GM23248 (cell line): ENCODE results near the gene BCAR3. TPM values are rescaled to one million over a fixed set of nuclear protein-coding genes. Genes with fewer than 3 reads are reported as not detected.

Experiments used
- DNase-seq: peaks from one replicate; pipeline ENCODE4 v3.0.0-alpha.2; 2015
- H2AFZ ChIP-seq: fragments of 200-600 bp; sonication (generic); 2 replicates; pipeline ENCODE4 v1.6.1; 2016; ENCODE audit warnings: antibody characterized with exemption
- H3F3A ChIP-seq: fragments of 200-600 bp; sonication (generic); 2 replicates; pipeline ENCODE4 v1.6.1; 2016; ENCODE audit warnings: mild to moderate bottlenecking, antibody characterized with exemption, mixed run types; ENCODE audit not compliant: insufficient read depth
- H3K27ac ChIP-seq: fragments of 200-600 bp; sonication (generic); 2 replicates; pipeline ENCODE4 v1.5.1; 2016; ENCODE audit warnings: mild to moderate bottlenecking
- H3K27me3 ChIP-seq: fragments of 200-600 bp; sonication (generic); replicated peaks from 2 replicates; pipeline ENCODE4 v1.6.1; 2016; ENCODE audit warnings: mild to moderate bottlenecking; ENCODE audit not compliant: insufficient read depth
- H3K36me3 ChIP-seq: fragments of 200-600 bp; sonication (generic); 2 replicates; pipeline ENCODE4 v1.6.1; 2016; ENCODE audit warnings: low read depth, mild to moderate bottlenecking
- H3K4me1 ChIP-seq: fragments of 200-600 bp; sonication (generic); 2 replicates; pipeline ENCODE4 v1.6.1; 2016; ENCODE audit warnings: mild to moderate bottlenecking; ENCODE audit not compliant: insufficient read depth
- H3K4me2 ChIP-seq: fragments of 200-600 bp; sonication (generic); one replicate; pipeline ENCODE4 v1.6.1; 2016; ENCODE audit warnings: mild to moderate bottlenecking; ENCODE audit not compliant: unreplicated experiment
- H3K4me3 ChIP-seq: fragments of 200-600 bp; sonication (generic); 2 replicates; pipeline ENCODE4 v1.5.1; 2016; ENCODE audit warnings: mild to moderate bottlenecking
- H3K79me2 ChIP-seq: fragments of 200-600 bp; sonication (generic); 2 replicates; pipeline ENCODE4 v1.6.1; 2016; ENCODE audit warnings: mild to moderate bottlenecking; ENCODE audit not compliant: insufficient read depth
- H3K9ac ChIP-seq: fragments of 200-600 bp; sonication (generic); 2 replicates; pipeline ENCODE4 v1.6.1; 2016; ENCODE audit warnings: mild to moderate bottlenecking
- H3K9me2 ChIP-seq: fragments of 200-600 bp; sonication (generic); 2 replicates; pipeline ENCODE4 v1.6.1; 2016; ENCODE audit warnings: mixed run types, mild to moderate bottlenecking, moderate library complexity; ENCODE audit not compliant: insufficient read depth
- H3K9me3 ChIP-seq: fragments of 200-600 bp; sonication (generic); one replicate; pipeline ENCODE4 v1.6.1; 2017; ENCODE audit warnings: low read depth
- H4K20me1 ChIP-seq: fragments of 200-600 bp; sonication (generic); 2 replicates; pipeline ENCODE4 v1.6.0; 2016; ENCODE audit not compliant: insufficient read depth
- EZH2 ChIP-seq: fragments of 200-600 bp; sonication (generic); IDR thresholded peaks from 2 replicates; pipeline ENCODE4 v1.6.1; 2018; ENCODE audit warnings: antibody characterized with exemption, mild to moderate bottlenecking; ENCODE audit not compliant: insufficient read depth, poor library complexity, severe bottlenecking
- EZH2phosphoT487 ChIP-seq: fragments of 200-600 bp; sonication (generic); IDR thresholded peaks from 2 replicates; pipeline ENCODE4 v1.6.1; 2018; ENCODE audit warnings: antibody characterized with exemption, moderate library complexity, mild to moderate bottlenecking, low read depth; ENCODE audit not compliant: insufficient read depth
- WGBS, 2 experiments: methylation state at CpG; one replicate each; pipeline ENCODE4 v1.1.6; 2015 to 2017; ENCODE audit warnings: low lambda C conversion rate in 2 of 2, low coverage in 1 of 2; ENCODE audit errors: missing lambda C conversion rate in 2 of 2; 5-methylcytosine and 5-hydroxymethylcytosine counted together
- in situ Hi-C: fragments of 300-500 bp; cut with MboI; formaldehyde crosslinking; loops from 2 replicates; pipeline ENCODE4 v1.15.0; 2020
- polyA plus RNA-seq: library from polyadenylated mRNA; unstranded; fragments of >200 nt; fragmentation: Nextera tagmentation; extraction: Ambion mirVana; gene quantifications from 2 replicates; pipeline ENCODE4 v1.2.1, GENCODE V29; 2016
- total RNA-seq: library from RNA; depleted of rRNA; stranded (reverse); fragments of >200 nt; shearing (Covaris generic); gene quantifications from 2 replicates; pipeline ENCODE4 v1.2.3, GENCODE V29; 2014

The BCAR3 gene
- total and polyA plus RNA-seq, 2 experiments from 2014 or later, result 65.1 to 83.2 TPM

GRCh38 chr1:93565496-93566206, 116.0 kb downstream of the BCAR3 start:
- peak overlapping the region; percentile 22 for H3K9ac ChIP-seq
- H3K9me2 ChIP-seq, result no peaks in the 10 kb centered on the region
- no peaks in the 10 kb centered on the region for H3K9me3 ChIP-seq
- H3K79me2 ChIP-seq, result peaks cover 56% of the 10 kb centered on the region
- no peaks in the 10 kb centered on the region for H4K20me1 ChIP-seq
- H3F3A ChIP-seq, result peaks cover 92% of the 10 kb centered on the region
- in situ Hi-C loops, result no loop called here
- peaks cover 27% of the 10 kb centered on the region for H3K4me1 ChIP-seq
- no peak for TF ChIP-seq EZH2phosphoT487
- H3K4me2 ChIP-seq, result peak overlapping the region; percentile 20
- H2AFZ ChIP-seq, result no peak overlapping the region
- WGBS, 2 experiments, result 51 to 53% methylated on average over 4 of the region's 4 CpGs
- peaks cover 79% of the 10 kb centered on the region for H3K36me3 ChIP-seq
- H3K4me3 ChIP-seq, result no peak overlapping the region
- no peaks in the 10 kb centered on the region for H3K27me3 ChIP-seq
- H3K27ac ChIP-seq, result peak overlapping the region; percentile 80
- DNase-seq, result peak; percentile 88

DNA sequence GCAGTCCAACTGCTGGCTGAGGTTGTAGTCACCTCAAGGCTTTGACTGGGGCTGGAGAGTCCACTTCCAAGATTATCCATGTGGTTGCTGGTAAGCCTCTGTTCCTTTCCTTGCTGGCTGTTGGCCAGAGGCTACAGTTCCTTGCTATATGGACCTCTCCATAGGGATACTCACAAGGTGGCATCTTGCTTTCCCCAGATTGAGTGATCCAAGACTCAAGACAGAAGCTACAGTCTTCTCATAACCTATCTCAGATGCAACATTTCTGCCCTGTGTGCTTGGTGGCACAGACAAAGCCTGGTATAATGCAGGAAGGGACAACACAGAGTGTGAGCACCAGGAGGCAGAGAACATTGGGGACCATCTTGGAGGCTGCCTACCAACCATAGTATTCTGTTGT, 121.9 kb downstream of the BCAR3 start:
- DNase-seq, result no peak
- Histone ChIP-seq H3K27me3 (no peaks in the 10 kb centered on the region), H3K27ac (no peak overlapping the region), H3F3A (peaks cover 93% of the 10 kb centered on the region), H3K9ac (no peak overlapping the region), H3K79me2 (peaks cover 16% of the 10 kb centered on the region; the same call in 1 of the 2 replicates), H3K9me2 (no peaks in the 10 kb centered on the region), H3K9me3 (no peaks in the 10 kb centered on the region), H3K4me1 (peaks cover 9% of the 10 kb centered on the region), H2AFZ (no peak overlapping the region), H4K20me1 (no peaks in the 10 kb centered on the region), H3K4me2 (no peak overlapping the region), H3K4me3 (no peak overlapping the region), H3K36me3 (peaks cover 54% of the 10 kb centered on the region)
- in situ Hi-C loops, result no loop called here
- no peak for TF ChIP-seq EZH2
- TF ChIP-seq EZH2phosphoT487, result no peak

DNA sequence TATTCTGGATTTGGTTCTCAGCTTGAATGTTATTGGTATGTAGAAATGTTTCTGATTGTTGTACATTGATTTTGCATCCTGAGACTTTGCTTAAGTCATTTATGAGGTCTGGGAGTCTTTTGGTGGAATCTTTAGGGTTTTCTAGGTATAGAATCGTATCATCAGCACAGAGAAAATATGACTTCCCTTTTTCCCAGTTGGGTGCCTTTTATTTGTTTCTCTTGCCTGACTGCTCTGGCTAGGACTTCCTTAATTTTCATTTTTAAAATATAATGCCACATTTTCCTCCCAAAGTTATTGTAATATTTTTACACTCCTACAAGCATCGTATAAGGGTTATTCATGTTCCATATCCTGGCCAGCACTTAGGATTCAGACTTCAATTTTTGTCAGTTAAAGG, 122.6 kb downstream of the BCAR3 start:
- Histone ChIP-seq H4K20me1 (no peaks in the 10 kb centered on the region), H3K4me3 (no peak overlapping the region), H3K4me1 (peaks cover 15% of the 10 kb centered on the region), H3K27ac (no peak overlapping the region), H3K27me3 (no peaks in the 10 kb centered on the region), H3K9me3 (no peaks in the 10 kb centered on the region), H3F3A (peaks cover 94% of the 10 kb centered on the region), H3K79me2 (peaks cover 11% of the 10 kb centered on the region; the same call in 1 of the 2 replicates), H3K9ac (no peak overlapping the region), H3K4me2 (no peak overlapping the region), H2AFZ (no peak overlapping the region), H3K36me3 (peaks cover 51% of the 10 kb centered on the region), H3K9me2 (no peaks in the 10 kb centered on the region)
- 95 to 100% methylated on average over 2 of the region's 2 CpGs for WGBS, 2 experiments
- TF ChIP-seq EZH2, result no peak
- no peak for TF ChIP-seq EZH2phosphoT487
- DNase-seq, result no peak
- in situ Hi-C loops, result no loop called here

GRCh38 chr1:93556291-93556690, 125.3 kb downstream of the BCAR3 start:
- no peak overlapping the region for H3K4me2 ChIP-seq
- H3K4me1 ChIP-seq, result peaks cover 43% of the 10 kb centered on the region
- H3K36me3 ChIP-seq, result peaks cover 26% of the 10 kb centered on the region
- H4K20me1 ChIP-seq, result no peaks in the 10 kb centered on the region
- H2AFZ ChIP-seq, result no peak overlapping the region
- in situ Hi-C loops, result no loop called here
- H3K4me3 ChIP-seq, result no peak overlapping the region
- no peaks in the 10 kb centered on the region for H3K9me2 ChIP-seq
- H3K9me3 ChIP-seq, result no peaks in the 10 kb centered on the region
- no peak overlapping the region for H3K9ac ChIP-seq
- H3K79me2 ChIP-seq, result no peaks in the 10 kb centered on the region
- peaks cover 96% of the 10 kb centered on the region for H3F3A ChIP-seq
- 93 to 100% methylated on average over 2 of the region's 2 CpGs for WGBS, 2 experiments
- TF ChIP-seq EZH2phosphoT487 (no peak), EZH2 (no peak)
- DNase-seq, result no peak
- H3K27ac ChIP-seq, result no peak overlapping the region
- H3K27me3 ChIP-seq, result no peaks in the 10 kb centered on the region
